SK-N-SH treated with all-trans-retinoic acid at 6 μM for 48 hours (cell line): ENCODE data around the gene BMP6.

ENCODE experiments used
- BACH2 ChIP-seq: fragments of 250-450 bp; sonication (Bioruptor Pico); IDR thresholded peaks from 2 replicates; pipeline ENCODE4 v1.9.0; 2021; ENCODE audit warnings: mild to moderate bottlenecking, borderline replicate concordance
- ESRRG ChIP-seq: fragments of 250-450 bp; sonication (Bioruptor Pico); IDR thresholded peaks from 2 replicates; pipeline ENCODE4 v1.6.1; 2021; ENCODE audit warnings: mild to moderate bottlenecking
- GLIS3 ChIP-seq: fragments of 250-450 bp; sonication (Bioruptor Pico); IDR thresholded peaks from 2 replicates; pipeline ENCODE4 v1.5.0; 2020; ENCODE audit warnings: mild to moderate bottlenecking, moderate library complexity
- ISL1 ChIP-seq: fragments of 250-450 bp; sonication (Bioruptor Pico); IDR thresholded peaks from 2 replicates; pipeline ENCODE4 v2.1.2; 2022; ENCODE audit warnings: mild to moderate bottlenecking, moderate library complexity
- ZC3H10 ChIP-seq: fragments of 250-450 bp; sonication (Bioruptor Pico); IDR thresholded peaks from 2 replicates; pipeline ENCODE4 v1.5.1; 2021; ENCODE audit warnings: mild to moderate bottlenecking, moderate library complexity
- ZFP3 ChIP-seq: fragments of 250-450 bp; sonication (Bioruptor Pico); IDR thresholded peaks from 2 replicates; pipeline ENCODE4 v1.5.0; 2020; ENCODE audit warnings: mild to moderate bottlenecking, moderate library complexity
- ZNF565 ChIP-seq: fragments of 450-650 bp; formaldehyde crosslinking; conservative IDR thresholded peaks from 2 replicates; pipeline ENCODE4 v1.5.0; 2020; ENCODE audit warnings: low read depth, mild to moderate bottlenecking, moderate library complexity
- ZNF8 ChIP-seq: fragments of 450-650 bp; formaldehyde crosslinking; IDR thresholded peaks from 2 replicates; pipeline ENCODE4 v1.5.0; 2020; ENCODE audit warnings: mild to moderate bottlenecking, moderate library complexity
- TF ChIP-seq, protein P1 (sequence below): fragments of 250-450 bp; sonication (Bioruptor Pico); IDR thresholded peaks from 2 replicates; pipeline ENCODE4 v1.5.1; 2020; ENCODE audit warnings: low read depth, mild to moderate bottlenecking, moderate library complexity
- TF ChIP-seq, protein P2 (sequence below): fragments of 250-450 bp; sonication (Bioruptor Pico); IDR thresholded peaks from 2 replicates; pipeline ENCODE4 v1.8.0; 2020; ENCODE audit warnings: mild to moderate bottlenecking, moderate library complexity, borderline replicate concordance

DNA sequence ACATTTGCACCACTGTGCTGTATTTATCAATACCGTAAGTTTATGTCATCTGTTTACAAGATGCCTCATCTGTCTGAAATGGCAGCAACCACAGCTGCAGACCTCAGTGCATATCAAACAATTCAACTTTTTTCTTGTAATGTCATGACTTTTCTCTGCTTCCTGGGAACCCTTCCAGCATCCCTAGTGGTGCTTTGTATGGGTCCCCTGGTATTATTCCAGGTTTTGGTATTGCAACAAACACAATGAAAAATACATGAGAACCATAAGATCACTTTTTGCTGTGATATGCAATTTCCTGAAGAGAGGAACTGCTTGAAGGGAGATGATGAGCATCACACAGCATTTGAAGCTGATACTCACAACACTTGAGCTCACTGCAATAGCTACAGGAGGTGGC, 196.7 kb downstream of the BMP6 start:
- TF ChIP-seq, protein P1, sequence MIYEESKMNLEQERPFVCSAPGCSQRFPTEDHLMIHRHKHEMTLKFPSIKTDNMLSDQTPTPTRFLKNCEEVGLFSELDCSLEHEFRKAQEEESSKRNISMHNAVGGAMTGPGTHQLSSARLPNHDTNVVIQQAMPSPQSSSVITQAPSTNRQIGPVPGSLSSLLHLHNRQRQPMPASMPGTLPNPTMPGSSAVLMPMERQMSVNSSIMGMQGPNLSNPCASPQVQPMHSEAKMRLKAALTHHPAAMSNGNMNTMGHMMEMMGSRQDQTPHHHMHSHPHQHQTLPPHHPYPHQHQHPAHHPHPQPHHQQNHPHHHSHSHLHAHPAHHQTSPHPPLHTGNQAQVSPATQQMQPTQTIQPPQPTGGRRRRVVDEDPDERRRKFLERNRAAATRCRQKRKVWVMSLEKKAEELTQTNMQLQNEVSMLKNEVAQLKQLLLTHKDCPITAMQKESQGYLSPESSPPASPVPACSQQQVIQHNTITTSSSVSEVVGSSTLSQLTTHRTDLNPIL (CRISPR knock-in tag), result no peak
- TF ChIP-seq ZC3H10 (CRISPR knock-in tag) (no peak), ISL1 (CRISPR knock-in tag) (no peak), ZNF8 (CRISPR knock-in tag) (no peak), ESRRG (CRISPR knock-in tag) (no peak), GLIS3 (CRISPR knock-in tag) (no peak), ZFP3 (no peak), ZNF565 (CRISPR knock-in tag) (no peak), BACH2 (CRISPR knock-in tag) (no peak)
- TF ChIP-seq, protein P2, sequence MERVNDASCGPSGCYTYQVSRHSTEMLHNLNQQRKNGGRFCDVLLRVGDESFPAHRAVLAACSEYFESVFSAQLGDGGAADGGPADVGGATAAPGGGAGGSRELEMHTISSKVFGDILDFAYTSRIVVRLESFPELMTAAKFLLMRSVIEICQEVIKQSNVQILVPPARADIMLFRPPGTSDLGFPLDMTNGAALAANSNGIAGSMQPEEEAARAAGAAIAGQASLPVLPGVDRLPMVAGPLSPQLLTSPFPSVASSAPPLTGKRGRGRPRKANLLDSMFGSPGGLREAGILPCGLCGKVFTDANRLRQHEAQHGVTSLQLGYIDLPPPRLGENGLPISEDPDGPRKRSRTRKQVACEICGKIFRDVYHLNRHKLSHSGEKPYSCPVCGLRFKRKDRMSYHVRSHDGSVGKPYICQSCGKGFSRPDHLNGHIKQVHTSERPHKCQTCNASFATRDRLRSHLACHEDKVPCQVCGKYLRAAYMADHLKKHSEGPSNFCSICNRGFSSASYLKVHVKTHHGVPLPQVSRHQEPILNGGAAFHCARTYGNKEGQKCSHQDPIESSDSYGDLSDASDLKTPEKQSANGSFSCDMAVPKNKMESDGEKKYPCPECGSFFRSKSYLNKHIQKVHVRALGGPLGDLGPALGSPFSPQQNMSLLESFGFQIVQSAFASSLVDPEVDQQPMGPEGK, result no peak
